OCI-LY7 (cell line): ENCODE results near the gene GAS6. TPM values are rescaled to one million over a fixed set of nuclear protein-coding genes. Genes with fewer than 3 reads are reported as not detected.

ENCODE experiments used
- BruUV-seq: library from RNA; stranded (reverse); fragments of 400-500 nt; replicated peaks from 2 replicates; lab custom pipeline; 2021; lab: Mats Ljungman, UMichigan
- CTCF ChIA-PET: fragments of 300-600 bp; sonication (Branson Sonifier 250); formaldehyde crosslinking; loops from one replicate; lab custom pipeline; 2022; ENCODE audit warnings: antibody characterized with exemption; ENCODE audit not compliant: unreplicated experiment; lab: Charles Lee
- POLR2A ChIA-PET: fragments of 300-600 bp; sonication (Branson Sonifier 250); formaldehyde crosslinking; loops from one replicate; lab custom pipeline; 2022; ENCODE audit warnings: antibody characterized with exemption; lab: Charles Lee
- DNase-seq: peaks from one replicate; pipeline ENCODE4 v3.0.0-alpha.2; 2015; ENCODE audit warnings: low spot score
- H2AFZ ChIP-seq: fragments of 200-600 bp; sonication (generic), shearing (Covaris generic); 2 replicates; pipeline ENCODE4 v1.6.1; 2014; ENCODE audit warnings: mild to moderate bottlenecking, antibody characterized with exemption, low read length, moderate library complexity
- H3K27ac ChIP-seq: fragments of 200-600 bp; sonication (generic); 2 replicates; pipeline ENCODE4 v1.5.1; 2014; ENCODE audit warnings: mixed run types, low read depth, mild to moderate bottlenecking, moderate library complexity, low read length, inconsistent platforms; ENCODE audit not compliant: poor library complexity, severe bottlenecking
- H3K36me3 ChIP-seq: fragments of 200-600 bp; sonication (generic); 2 replicates; pipeline ENCODE4 v1.6.1; 2014; ENCODE audit warnings: mild to moderate bottlenecking, antibody characterized with exemption, low read length, moderate library complexity, mixed read lengths; ENCODE audit not compliant: insufficient read depth
- H3K4me1 ChIP-seq: fragments of 200-600 bp; sonication (generic); 2 replicates; pipeline ENCODE4 v1.5.1; 2014; ENCODE audit warnings: mild to moderate bottlenecking, low read length; ENCODE audit not compliant: insufficient read depth, poor library complexity, severe bottlenecking
- H3K4me2 ChIP-seq: fragments of 200-600 bp; sonication (generic); 2 replicates; pipeline ENCODE4 v1.6.1; 2014; ENCODE audit warnings: mild to moderate bottlenecking, low read length
- H3K4me3 ChIP-seq: fragments of 200-600 bp; sonication (generic); 2 replicates; pipeline ENCODE4 v1.5.1; 2014; ENCODE audit warnings: mild to moderate bottlenecking, low read depth, low read length; ENCODE audit not compliant: poor library complexity, severe bottlenecking
- H3K79me2 ChIP-seq: fragments of 200-600 bp; sonication (generic); 2 replicates; pipeline ENCODE4 v1.6.1; 2016; ENCODE audit warnings: low read depth, mild to moderate bottlenecking, low read length, moderate library complexity, mixed read lengths; ENCODE audit not compliant: insufficient read depth
- H3K9me2 ChIP-seq: fragments of 200-600 bp; sonication (generic); 2 replicates; pipeline ENCODE4 v1.6.1; 2016; ENCODE audit warnings: mild to moderate bottlenecking, low read length, mixed read lengths; ENCODE audit not compliant: insufficient read depth
- H3K9me3 ChIP-seq: fragments of 200-600 bp; sonication (generic); 2 replicates; pipeline ENCODE4 v1.6.1; 2014; ENCODE audit warnings: mild to moderate bottlenecking, mixed run types, low read length, mixed read lengths
- H4K20me1 ChIP-seq: fragments of 200-600 bp; sonication (generic); 2 replicates; pipeline ENCODE4 v1.6.1; 2014; ENCODE audit warnings: mild to moderate bottlenecking, antibody characterized with exemption, low read length, moderate library complexity, mixed read lengths; ENCODE audit not compliant: insufficient read depth
- EZH2phosphoT487 ChIP-seq: fragments of 200-600 bp; sonication (generic); IDR thresholded peaks from 2 replicates; pipeline ENCODE4 v1.6.1; 2018; ENCODE audit warnings: low read depth, borderline replicate concordance, mild to moderate bottlenecking, mixed run types, antibody characterized with exemption, low read length, moderate library complexity, mixed read lengths
- intact Hi-C: fragments of 100-400 bp; cut with micrococcal nuclease; formaldehyde crosslinking; loops from one replicate; pipeline ENCODE4 v1.10.0; 2022; ENCODE audit not compliant: unreplicated experiment
- total RNA-seq, 2 experiments: library from RNA; depleted of rRNA in 1 of 2; stranded (reverse); fragments of >200 nt in 1 of 2; shearing (Covaris generic) in 1 of 2; gene quantifications; 2 replicates each; pipeline ENCODE4 v1.2.3, GENCODE V29; 2014 to 2022
- TF ChIP-seq, protein P1 (sequence below): fragments of 200-600 bp; sonication (generic); conservative IDR thresholded peaks from 2 replicates; pipeline ENCODE4 v1.5.1; 2014; ENCODE audit warnings: mild to moderate bottlenecking, antibody characterized with exemption, low read length, moderate library complexity, mixed read lengths

GAS6 gene
- total RNA-seq, 2 experiments from 2014 or later, result not detected

DNA sequence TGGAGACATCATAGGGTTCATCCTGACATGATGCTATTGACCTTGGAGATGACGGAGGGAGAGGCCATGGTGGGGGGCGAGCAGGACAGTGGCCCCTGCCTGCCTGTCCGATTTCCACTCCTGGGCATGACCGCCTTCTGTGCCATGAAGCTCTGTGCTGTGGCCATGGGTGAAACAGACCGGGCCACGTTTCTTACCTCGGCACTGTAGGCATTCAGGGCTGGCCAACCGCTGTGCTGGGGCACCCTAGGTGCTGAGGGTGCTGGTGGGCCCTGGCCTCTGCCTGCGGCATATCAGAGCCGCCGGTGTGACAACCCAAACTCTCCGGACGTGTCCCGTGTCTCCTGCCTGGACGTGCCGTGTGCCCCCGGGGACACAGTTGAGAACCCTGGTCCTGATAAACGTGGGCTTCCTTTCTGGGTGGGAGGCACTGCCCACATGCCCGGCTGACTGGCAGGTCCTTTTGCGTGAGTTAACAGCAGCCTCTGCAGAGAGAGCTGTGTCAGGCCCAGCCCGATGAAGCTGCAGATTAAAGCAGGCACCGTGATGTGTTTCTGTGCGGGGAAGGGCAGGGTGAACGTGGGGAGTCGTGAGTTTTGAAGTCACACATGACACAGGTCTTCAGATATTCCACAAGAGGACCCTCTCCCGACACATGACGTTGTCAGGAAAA, 58.3 kb downstream of the GAS6 start:
- Histone ChIP-seq H2AFZ (no peak overlapping the region), H3K4me3 (no peak overlapping the region), H3K79me2 (no peaks in the 10 kb centered on the region), H3K4me1 (no peaks in the 10 kb centered on the region), H3K4me2 (no peak overlapping the region), H3K36me3 (no peaks in the 10 kb centered on the region), H3K9me2 (no peaks in the 10 kb centered on the region), H3K27ac (no peak overlapping the region), H4K20me1 (no peaks in the 10 kb centered on the region), H3K9me3 (no peaks in the 10 kb centered on the region)
- DNase-seq, result no peak
- intact Hi-C loops, result no loop called here
- TF ChIP-seq EZH2phosphoT487, result no peak
- TF ChIP-seq, protein P1, sequence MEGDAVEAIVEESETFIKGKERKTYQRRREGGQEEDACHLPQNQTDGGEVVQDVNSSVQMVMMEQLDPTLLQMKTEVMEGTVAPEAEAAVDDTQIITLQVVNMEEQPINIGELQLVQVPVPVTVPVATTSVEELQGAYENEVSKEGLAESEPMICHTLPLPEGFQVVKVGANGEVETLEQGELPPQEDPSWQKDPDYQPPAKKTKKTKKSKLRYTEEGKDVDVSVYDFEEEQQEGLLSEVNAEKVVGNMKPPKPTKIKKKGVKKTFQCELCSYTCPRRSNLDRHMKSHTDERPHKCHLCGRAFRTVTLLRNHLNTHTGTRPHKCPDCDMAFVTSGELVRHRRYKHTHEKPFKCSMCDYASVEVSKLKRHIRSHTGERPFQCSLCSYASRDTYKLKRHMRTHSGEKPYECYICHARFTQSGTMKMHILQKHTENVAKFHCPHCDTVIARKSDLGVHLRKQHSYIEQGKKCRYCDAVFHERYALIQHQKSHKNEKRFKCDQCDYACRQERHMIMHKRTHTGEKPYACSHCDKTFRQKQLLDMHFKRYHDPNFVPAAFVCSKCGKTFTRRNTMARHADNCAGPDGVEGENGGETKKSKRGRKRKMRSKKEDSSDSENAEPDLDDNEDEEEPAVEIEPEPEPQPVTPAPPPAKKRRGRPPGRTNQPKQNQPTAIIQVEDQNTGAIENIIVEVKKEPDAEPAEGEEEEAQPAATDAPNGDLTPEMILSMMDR, result no peak
- BruUV-seq, result no TSS peak
- POLR2A ChIA-PET, result no interaction called here
- CTCF ChIA-PET, result no interaction called here

GRCh38 chr13:113804703-113805430, 59.0 kb downstream of the GAS6 start:
- H3K4me3 ChIP-seq, result no peak overlapping the region
- no peak overlapping the region for H3K4me2 ChIP-seq
- ChIA-PET POLR2A (no interaction called here), CTCF (no interaction called here)
- no peaks in the 10 kb centered on the region for H3K4me1 ChIP-seq
- H3K9me3 ChIP-seq, result no peaks in the 10 kb centered on the region
- no peak for DNase-seq
- intact Hi-C loops, result no loop called here
- H3K27ac ChIP-seq, result no peak overlapping the region
- no TSS peak for BruUV-seq
- TF ChIP-seq, protein P1, result no peak
- no peak for TF ChIP-seq EZH2phosphoT487
- no peaks in the 10 kb centered on the region for H3K36me3 ChIP-seq
- H4K20me1 ChIP-seq, result no peaks in the 10 kb centered on the region
- no peaks in the 10 kb centered on the region for H3K9me2 ChIP-seq
- H3K79me2 ChIP-seq, result no peaks in the 10 kb centered on the region
- no peak overlapping the region for H2AFZ ChIP-seq
